HepG2 (cell line): ENCODE data around the gene SNX11. TPM values are rescaled to one million over a fixed set of nuclear protein-coding genes. Genes with fewer than 3 reads are reported as not detected.
A peak's percentile ranks its signal among the peaks of the same experiment; 100 is the strongest.

Source experiments
- ATAC-seq: fragments of 200-7000 bp; cut with Tn5 transposase; 3 replicates; pipeline ENCODE4 v1.9.1; 2020; ENCODE audit warnings: mild to moderate bottlenecking, moderate library complexity
- BruUV-seq: library from RNA; stranded (reverse); fragments of 400-500 nt; replicated peaks from 2 replicates; lab custom pipeline; 2021; lab: Mats Ljungman, UMichigan
- CTCF ChIA-PET: fragments of 300-600 bp; formaldehyde crosslinking; extraction: SDS; loops from one replicate; lab custom pipeline; 2021; ENCODE audit warnings: low total read pairs, inconsistent platforms, low intra/inter-chr PET ratio; lab: Yijun Ruan, JAX
- POLR2A ChIA-PET: fragments of 350-600 bp; sonication (Branson Sonifier 250); formaldehyde crosslinking; loops from one replicate; lab custom pipeline; 2020; ENCODE audit warnings: antibody characterized with exemption, inconsistent platforms; lab: Yijun Ruan, JAX
- DNase-seq: peaks from one replicate; pipeline ENCODE4 v3.0.0-alpha.2; 2015; ENCODE audit warnings: low spot score
- FAIRE-seq: peaks from 3 replicates; lab custom pipeline; 2011; peaks lifted over from hg19 to GRCh38; lab: Jason Lieb, UNC
- H2AFZ ChIP-seq: one replicate; pipeline ENCODE4 v1.6.1; 2011; ENCODE audit warnings: low read length, inconsistent platforms
- H3K27ac ChIP-seq: fragments of 300-600 bp; 3 replicates; pipeline ENCODE4 v1.8.0; 2011; ENCODE audit warnings: mixed run types, mild to moderate bottlenecking, mixed read lengths, low read length, inconsistent platforms; ENCODE audit not compliant: insufficient read depth; ENCODE audit errors: extremely low read length
- H3K27me3 ChIP-seq, 2 experiments: fragments of 200-600 bp in 1 of 2; 2 replicates in 1 of 2; 3 replicates in 1 of 2; pipeline versions ENCODE4 v1.6.0 to v1.8.0; 2011; ENCODE audit warnings: low read length in 2 of 2, mild to moderate bottlenecking in 2 of 2, moderate library complexity in 2 of 2, inconsistent platforms in 1 of 2; ENCODE audit not compliant: insufficient read depth in 2 of 2, control insufficient read depth in 1 of 2
- H3K36me3 ChIP-seq, 2 experiments: fragments of 200-600 bp in 1 of 2; replicated peaks in 1 of 2; 2 replicates in 1 of 2; 3 replicates in 1 of 2; pipeline versions ENCODE4 v1.5.1 to v1.8.0; 2011; ENCODE audit warnings: low read length in 2 of 2, inconsistent platforms in 1 of 2; ENCODE audit not compliant: insufficient read depth in 2 of 2, control insufficient read depth in 1 of 2
- H3K4me1 ChIP-seq: 2 replicates; pipeline ENCODE4 v1.5.1; 2012; ENCODE audit warnings: low read length, inconsistent platforms; ENCODE audit not compliant: insufficient read depth
- H3K4me2 ChIP-seq: 2 replicates; pipeline ENCODE4 v1.6.0; 2011; ENCODE audit warnings: low read depth, low read length, inconsistent platforms
- H3K4me3 ChIP-seq, 3 experiments: fragments of 200-600 bp in 1 of 3; sonication (generic), shearing (Covaris generic) in 1 of 3; replicated peaks in 1 of 3; 2 replicates each; pipeline ENCODE4 v1.5.1; 2011 to 2016; ENCODE audit warnings: low read length in 3 of 3, inconsistent platforms in 2 of 3, low read depth in 2 of 3, mild to moderate bottlenecking in 2 of 3, control low read depth in 1 of 3, mixed read lengths in 1 of 3; ENCODE audit not compliant: insufficient read depth in 1 of 3
- H3K79me2 ChIP-seq: one replicate; pipeline ENCODE4 v1.6.1; 2011; ENCODE audit warnings: low read length, inconsistent platforms; ENCODE audit not compliant: insufficient read depth
- H3K9ac ChIP-seq: 2 replicates; pipeline ENCODE4 v1.6.0; 2011; ENCODE audit warnings: mild to moderate bottlenecking, low read depth, low read length, inconsistent platforms; ENCODE audit not compliant: insufficient read depth
- H3K9me3 ChIP-seq: 2 replicates; pipeline ENCODE4 v1.5.1; 2012; ENCODE audit warnings: mild to moderate bottlenecking, low read length
- H4K20me1 ChIP-seq: 2 replicates; pipeline ENCODE4 v1.6.0; 2011; ENCODE audit warnings: inconsistent platforms, mild to moderate bottlenecking, low read length, moderate library complexity; ENCODE audit not compliant: insufficient read depth
- FOXP1 ChIP-seq, 2 experiments: fragments of 450-650 bp in 1 of 2; IDR thresholded peaks; 2 replicates each; pipeline ENCODE4 v1.6.1; 2017 to 2018; ENCODE audit warnings: antibody characterized with exemption in 1 of 2
- LCORL ChIP-seq, 2 experiments: fragments of 450-650 bp in 1 of 2; sonication (generic) in 1 of 2; formaldehyde crosslinking in 1 of 2; IDR thresholded peaks; 2 replicates each; pipeline versions ENCODE4 v1.5.0 to v1.6.1; 2017 to 2020; ENCODE audit warnings: antibody characterized with exemption in 1 of 2, missing genetic modification reagents in 1 of 2
- NCOA2 ChIP-seq: sonication (generic); formaldehyde crosslinking; IDR thresholded peaks from 2 replicates; pipeline ENCODE4 v1.8.0; 2022; ENCODE audit warnings: inconsistent platforms
- RARA ChIP-seq: IDR thresholded peaks from 2 replicates; pipeline ENCODE4 v1.6.1; 2016; ENCODE audit warnings: missing genetic modification reagents, missing compliant biosample characterization
- RORA ChIP-seq: sonication (generic); formaldehyde crosslinking; IDR thresholded peaks from 2 replicates; pipeline ENCODE4 v1.5.0; 2020; ENCODE audit warnings: mild to moderate bottlenecking, missing genetic modification reagents, moderate library complexity
- SMC3 ChIP-seq: IDR thresholded peaks from 2 replicates; pipeline ENCODE4 v1.6.1; 2011; ENCODE audit warnings: low read length, improper control_type of control experiment
- TEAD3 ChIP-seq: optimal IDR thresholded peaks from 2 replicates; pipeline ENCODE3; 2016; ENCODE audit warnings: borderline replicate concordance
- TMF1 ChIP-seq: sonication (generic); formaldehyde crosslinking; IDR thresholded peaks from 2 replicates; pipeline ENCODE4 v1.8.1; 2022; ENCODE audit warnings: low read depth, missing genetic modification reagents
- ZFP36 ChIP-seq: fragments of 150-350 bp; IDR thresholded peaks from 2 replicates; pipeline ENCODE4 v1.6.1; 2018; ENCODE audit warnings: borderline replicate concordance, low read length, low read depth; ENCODE audit not compliant: partially characterized antibody
- ZFP36L2 ChIP-seq: sonication (generic); formaldehyde crosslinking; IDR thresholded peaks from 2 replicates; pipeline ENCODE4 v1.4.0; 2020; ENCODE audit warnings: missing genetic modification reagents
- ZFP37 ChIP-seq: sonication (generic); formaldehyde crosslinking; IDR thresholded peaks from 2 replicates; pipeline ENCODE4 v1.4.0; 2020; ENCODE audit warnings: missing genetic modification reagents, borderline replicate concordance
- ZFP90 ChIP-seq: sonication (generic); formaldehyde crosslinking; IDR thresholded peaks from 2 replicates; pipeline ENCODE4 v1.8.0; 2022; ENCODE audit warnings: missing genetic modification reagents, mild to moderate bottlenecking, inconsistent platforms, borderline replicate concordance
- ZSCAN30 ChIP-seq: sonication (generic); formaldehyde crosslinking; IDR thresholded peaks from 2 replicates; pipeline ENCODE4 v1.5.0; 2020; ENCODE audit warnings: mild to moderate bottlenecking, missing genetic modification reagents
- WGBS: methylation state at CpG from one replicate; pipeline ENCODE4 v1.1.6; 2017; ENCODE audit warnings: low lambda C conversion rate; 5-methylcytosine and 5-hydroxymethylcytosine counted together
- in situ Hi-C: cut with HindIII; loops from 2 replicates; pipeline ENCODE4 v1.10.0; 2017; ENCODE audit warnings: low pct_unique_long_range_greater_than_20kb; ENCODE audit not compliant: extremely low pct_ligation_motif_present
- intact Hi-C: fragments of 100-400 bp; cut with micrococcal nuclease; formaldehyde crosslinking; loops from one replicate; pipeline ENCODE4 v1.10.0; 2022; ENCODE audit not compliant: unreplicated experiment
- polyA plus RNA-seq, 8 experiments: library from polyadenylated mRNA; depleted of rRNA in 3 of 8; stranded (reverse) in 7 of 8; unstranded in 1 of 8; fragments of >200 nt; fragmentation: Illumina TruSeq in 4 of 8; extraction: Trizol in 4 of 8; gene quantifications; 2 replicates each; pipeline versions ENCODE4 v1.2.1 to v1.2.3, GENCODE V29; 2011 to 2016; ENCODE audit warnings: low read depth in 4 of 8, missing spikeins in 1 of 8, mixed read lengths in 1 of 8; ENCODE audit not compliant: insufficient read depth in 1 of 8
- total RNA-seq, 5 experiments: library from RNA; depleted of rRNA; stranded (reverse); fragments of >200 nt; fragmentation: Illumina TruSeq; extraction: Trizol; gene quantifications; 2 replicates each; pipeline ENCODE4 v1.2.3, GENCODE V29; 2016; ENCODE audit warnings: low read depth in 1 of 5
- TF ChIP-seq, protein P1 (sequence below): sonication (generic); formaldehyde crosslinking; IDR thresholded peaks from 2 replicates; pipeline ENCODE4 v1.5.1; 2020; ENCODE audit warnings: mild to moderate bottlenecking, missing genetic modification reagents, borderline replicate concordance
- TF ChIP-seq, protein P2 (sequence below): sonication (generic); formaldehyde crosslinking; IDR thresholded peaks from 2 replicates; pipeline ENCODE4 v1.5.1; 2020; ENCODE audit warnings: mild to moderate bottlenecking, missing genetic modification reagents, borderline replicate concordance

The SNX11 gene
- total and polyA plus RNA-seq, 2 of the 13 experiments (the other 11 are each of a cell fraction or from before 2014, with no cell fraction given), result 12.9 to 14.0 TPM

DNA sequence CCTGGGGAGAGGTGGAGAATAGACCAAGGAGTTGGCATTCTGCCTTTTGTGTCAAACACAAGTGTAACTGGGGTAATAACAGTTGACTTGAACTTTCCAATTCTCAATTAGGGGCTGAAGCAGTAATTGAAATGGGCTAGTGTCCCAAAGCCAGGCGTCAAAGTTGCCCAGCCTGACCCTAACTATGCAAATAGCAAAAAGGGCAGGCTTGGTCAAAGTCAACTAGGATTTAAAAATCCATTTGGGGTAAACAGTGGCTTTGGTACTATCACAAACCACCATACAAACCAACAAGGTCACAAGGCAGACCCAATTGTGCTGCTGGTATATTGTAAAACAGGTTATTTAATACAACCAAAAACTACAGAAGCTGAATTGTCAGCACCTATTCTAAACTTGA lies 41.4 kb upstream of the SNX11 start:
- H3K4me3 ChIP-seq, result no peak overlapping the region
- FAIRE-seq (no peak), DNase-seq (no peak), ATAC-seq (no peak)
- H3K27ac ChIP-seq, result no peak overlapping the region
- peaks cover 48% of the 10 kb centered on the region for H3K4me1 ChIP-seq
- in situ Hi-C loops (no loop called here), intact Hi-C loops (no loop called here)
- POLR2A ChIA-PET, result interaction anchor here (2.3 to 4.1 kb wide), 2 partner anchors 17 to 40 kb away, joined by 9 to 56 read pairs; partner anchors contain the start of gene NFE2L1
- no peaks in the 10 kb centered on the region for H3K27me3 ChIP-seq
- WGBS, result 50% methylated on average over 1 of the region's 1 CpG
- peaks cover 7 to 46% of the 10 kb centered on the region in 2 experiments for H3K36me3 ChIP-seq
- no peak overlapping the region for H3K4me2 ChIP-seq
- H2AFZ ChIP-seq, result no peak overlapping the region
- H3K9me3 ChIP-seq, result no peaks in the 10 kb centered on the region
- CTCF ChIA-PET, result interaction anchor here (1.9 kb wide), 1 partner anchor 40 kb away, joined by 4 read pairs; no protein-coding TSS in a partner anchor
- no peak overlapping the region for H3K9ac ChIP-seq
- no peaks in the 10 kb centered on the region for H4K20me1 ChIP-seq
- TF ChIP-seq SMC3 (no peak), TEAD3 (CRISPR knock-in tag) (no peak), ZFP36 (no peak), LCORL (IDR thresholded peaks at IDR 0.05) (no peak), LCORL (CRISPR knock-in tag; IDR thresholded peaks at IDR 0.05) (no peak), NCOA2 (CRISPR knock-in tag) (no peak), ZFP90 (no peak), RORA (CRISPR knock-in tag) (no peak), ZFP36L2 (CRISPR knock-in tag) (no peak), ZFP37 (CRISPR knock-in tag) (no peak), ZSCAN30 (CRISPR knock-in tag) (no peak), FOXP1 (IDR thresholded peaks at IDR 0.05) (no peak), FOXP1 (CRISPR knock-in tag; IDR thresholded peaks at IDR 0.05) (0 out of 2 replicates have a peak, but pooled peaks have one; percentile 11), RARA (peak; percentile 50; the same call in 1 of the 2 replicates), TMF1 (CRISPR knock-in tag) (no peak)
- TF ChIP-seq, protein P1, sequence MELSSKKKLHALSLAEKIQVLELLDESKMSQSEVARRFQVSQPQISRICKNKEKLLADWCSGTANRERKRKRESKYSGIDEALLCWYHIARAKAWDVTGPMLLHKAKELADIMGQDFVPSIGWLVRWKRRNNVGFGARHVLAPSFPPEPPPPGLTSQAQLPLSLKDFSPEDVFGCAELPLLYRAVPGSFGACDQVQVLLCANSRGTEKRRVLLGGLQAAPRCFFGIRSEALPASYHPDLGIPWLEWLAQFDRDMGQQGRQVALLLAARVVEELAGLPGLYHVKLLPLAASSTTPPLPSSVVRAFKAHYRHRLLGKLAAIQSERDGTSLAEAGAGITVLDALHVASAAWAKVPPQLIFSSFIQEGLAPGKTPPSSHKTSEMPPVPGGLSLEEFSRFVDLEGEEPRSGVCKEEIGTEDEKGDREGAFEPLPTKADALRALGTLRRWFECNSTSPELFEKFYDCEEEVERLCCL (CRISPR knock-in tag), result no peak
- TF ChIP-seq, protein P2, sequence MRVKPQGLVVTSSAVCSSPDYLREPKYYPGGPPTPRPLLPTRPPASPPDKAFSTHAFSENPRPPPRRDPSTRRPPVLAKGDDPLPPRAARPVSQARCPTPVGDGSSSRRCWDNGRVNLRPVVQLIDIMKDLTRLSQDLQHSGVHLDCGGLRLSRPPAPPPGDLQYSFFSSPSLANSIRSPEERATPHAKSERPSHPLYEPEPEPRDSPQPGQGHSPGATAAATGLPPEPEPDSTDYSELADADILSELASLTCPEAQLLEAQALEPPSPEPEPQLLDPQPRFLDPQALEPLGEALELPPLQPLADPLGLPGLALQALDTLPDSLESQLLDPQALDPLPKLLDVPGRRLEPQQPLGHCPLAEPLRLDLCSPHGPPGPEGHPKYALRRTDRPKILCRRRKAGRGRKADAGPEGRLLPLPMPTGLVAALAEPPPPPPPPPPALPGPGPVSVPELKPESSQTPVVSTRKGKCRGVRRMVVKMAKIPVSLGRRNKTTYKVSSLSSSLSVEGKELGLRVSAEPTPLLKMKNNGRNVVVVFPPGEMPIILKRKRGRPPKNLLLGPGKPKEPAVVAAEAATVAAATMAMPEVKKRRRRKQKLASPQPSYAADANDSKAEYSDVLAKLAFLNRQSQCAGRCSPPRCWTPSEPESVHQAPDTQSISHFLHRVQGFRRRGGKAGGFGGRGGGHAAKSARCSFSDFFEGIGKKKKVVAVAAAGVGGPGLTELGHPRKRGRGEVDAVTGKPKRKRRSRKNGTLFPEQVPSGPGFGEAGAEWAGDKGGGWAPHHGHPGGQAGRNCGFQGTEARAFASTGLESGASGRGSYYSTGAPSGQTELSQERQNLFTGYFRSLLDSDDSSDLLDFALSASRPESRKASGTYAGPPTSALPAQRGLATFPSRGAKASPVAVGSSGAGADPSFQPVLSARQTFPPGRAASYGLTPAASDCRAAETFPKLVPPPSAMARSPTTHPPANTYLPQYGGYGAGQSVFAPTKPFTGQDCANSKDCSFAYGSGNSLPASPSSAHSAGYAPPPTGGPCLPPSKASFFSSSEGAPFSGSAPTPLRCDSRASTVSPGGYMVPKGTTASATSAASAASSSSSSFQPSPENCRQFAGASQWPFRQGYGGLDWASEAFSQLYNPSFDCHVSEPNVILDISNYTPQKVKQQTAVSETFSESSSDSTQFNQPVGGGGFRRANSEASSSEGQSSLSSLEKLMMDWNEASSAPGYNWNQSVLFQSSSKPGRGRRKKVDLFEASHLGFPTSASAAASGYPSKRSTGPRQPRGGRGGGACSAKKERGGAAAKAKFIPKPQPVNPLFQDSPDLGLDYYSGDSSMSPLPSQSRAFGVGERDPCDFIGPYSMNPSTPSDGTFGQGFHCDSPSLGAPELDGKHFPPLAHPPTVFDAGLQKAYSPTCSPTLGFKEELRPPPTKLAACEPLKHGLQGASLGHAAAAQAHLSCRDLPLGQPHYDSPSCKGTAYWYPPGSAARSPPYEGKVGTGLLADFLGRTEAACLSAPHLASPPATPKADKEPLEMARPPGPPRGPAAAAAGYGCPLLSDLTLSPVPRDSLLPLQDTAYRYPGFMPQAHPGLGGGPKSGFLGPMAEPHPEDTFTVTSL (CRISPR knock-in tag), result peak; percentile 26; the same call in 1 of the 2 replicates
- H3K79me2 ChIP-seq, result no peaks in the 10 kb centered on the region
- BruUV-seq, result no TSS peak
